ENCODE results near the gene MPIG6B.

Gene MPIG6B

GRCh38 chr6:31765910-31766794 is 43.0 kb downstream of the MPIG6B start:
- DNase-seq (ENCODE audit: low read depth in 3 of 3): no peak

GRCh38 chr6:31767096-31767645 is 44.0 kb downstream of the MPIG6B start:
- DNase-seq (ENCODE audit: low read depth in 3 of 3): no peak

- no peak for DNase-seq (ENCODE audit: low read depth in 3 of 3)
These were observed 45.4 kb downstream of the MPIG6B start for GRCh38 chr6:31768363-31769257.

- peak; percentile 73 to 80 (median 77) for DNase-seq (ENCODE audit: low read depth in 3 of 3)
These were observed 46.7 kb downstream of the MPIG6B start for GRCh38 chr6:31769684-31770371.

DNA sequence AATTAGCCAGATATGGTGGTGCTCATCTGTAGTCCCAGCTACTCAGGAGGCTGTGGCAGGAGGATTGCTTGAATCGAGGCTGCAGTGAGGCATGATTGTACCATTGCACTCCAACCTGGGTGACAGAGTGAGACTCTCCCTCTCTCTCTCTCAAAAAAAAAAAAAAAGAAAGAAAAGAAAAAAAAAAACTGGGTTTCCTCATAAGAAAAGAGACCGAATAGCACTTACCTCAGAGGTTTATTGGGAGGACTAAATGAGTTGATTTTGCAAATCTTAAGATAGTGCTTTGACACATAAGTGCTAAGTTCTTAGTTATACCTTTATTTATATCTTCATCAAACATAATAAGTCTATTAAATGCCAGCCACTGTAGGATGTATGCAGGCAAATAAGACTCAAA is 47.7 kb downstream of the MPIG6B start:
- no peak for DNase-seq (ENCODE audit: low read depth in 3 of 3)

GRCh38 chr6:31771992-31772358 is 48.8 kb downstream of the MPIG6B start:
- no peak for DNase-seq (ENCODE audit: low read depth in 3 of 3)

DNA sequence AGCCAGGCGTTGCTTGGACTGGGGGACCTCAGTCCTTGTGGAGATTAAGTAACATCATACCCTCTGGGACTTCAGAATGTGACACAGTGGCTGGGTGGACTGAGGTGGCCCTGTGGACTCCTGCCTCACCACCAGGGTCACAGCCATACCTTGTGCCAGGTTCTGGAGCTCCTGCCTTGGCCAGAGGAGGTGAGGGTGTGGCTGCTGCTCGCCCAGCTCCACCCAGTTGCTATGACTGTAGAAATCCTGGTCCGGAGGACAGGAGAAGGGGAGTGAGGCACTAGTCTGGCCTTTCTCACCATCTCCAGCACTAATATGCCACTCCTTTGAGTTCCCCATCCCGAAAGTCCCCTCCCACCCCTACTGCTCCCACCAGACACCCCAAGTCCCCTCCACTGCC is 52.0 kb downstream of the MPIG6B start:
- no peak for DNase-seq (ENCODE audit: low read depth in 3 of 3)

GRCh38 chr6:31775633-31776484 is 52.7 kb downstream of the MPIG6B start:
- DNase-seq (ENCODE audit: low read depth in 3 of 3): no peak
